NCI-H128 (cell line): ENCODE results near the gene S100A1.

ENCODE experiments used
- DNase-seq: peaks from one replicate; lab custom pipeline; 2025; ENCODE audit not compliant: unreplicated experiment; lab: John Stamatoyannopoulos, UW

The S100A1 gene

GRCh38 chr1:153610334-153610733 is 17.9 kb upstream of the S100A1 start:
- no peak for DNase-seq

GRCh38 chr1:153610811-153611301 is 17.4 kb upstream of the S100A1 start:
- no peak for DNase-seq

- no peak for DNase-seq
Measured at GRCh38 chr1:153611356-153611755, 16.9 kb upstream of the S100A1 start.

GRCh38 chr1:153612111-153612754 is 16.0 kb upstream of the S100A1 start:
- no peak for DNase-seq

GRCh38 chr1:153612755-153613331 is 15.4 kb upstream of the S100A1 start, which contains the start of gene S100A16:
Gene S100A16, minus strand, starts transcription at chr1:153613137. Its CDS starts 4,986 bp downstream, at chr1:153608151.
- DNase-seq: no peak

GRCh38 chr1:153613406-153613805 is 14.8 kb upstream of the S100A1 start:
- no peak for DNase-seq

- DNase-seq: no peak
Measured at GRCh38 chr1:153614189-153614900, 13.9 kb upstream of the S100A1 start.

GRCh38 chr1:153614906-153615305 is 13.3 kb upstream of the S100A1 start:
- no peak for DNase-seq

GRCh38 chr1:153615406-153615805 is 12.8 kb upstream of the S100A1 start:
- DNase-seq: no peak

GRCh38 chr1:153616144-153616916 is 11.9 kb upstream of the S100A1 start, which contains the start of gene S100A14:
Gene S100A14, minus strand, starts transcription at chr1:153616325. Its CDS starts 467 bp downstream, at chr1:153615858.
- no peak for DNase-seq

- no peak for DNase-seq
Measured at GRCh38 chr1:153616917-153617311, 11.3 kb upstream of the S100A1 start.

- DNase-seq: no peak
Measured at GRCh38 chr1:153617663-153618062, 10.6 kb upstream of the S100A1 start.

GRCh38 chr1:153619171-153619570 is 9.1 kb upstream of the S100A1 start:
- no peak for DNase-seq

GRCh38 chr1:153623101-153623500 is 5.1 kb upstream of the S100A1 start:
- no peak for DNase-seq

- no peak for DNase-seq
Measured at GRCh38 chr1:153624965-153625611, 3.1 kb upstream of the S100A1 start.

- no peak for DNase-seq
Measured at GRCh38 chr1:153626477-153626903, 1.7 kb upstream of the S100A1 start.

GRCh38 chr1:153626904-153627714 is 1.1 kb upstream of the S100A1 start, which contains the start of gene S100A13:
Gene S100A13, minus strand, starts transcription at chr1:153627505. Its CDS starts 1,033 bp downstream, at chr1:153626472.
- peak; percentile 84 for DNase-seq

- no peak for DNase-seq
Measured at GRCh38 chr1:153628638-153629342, 556 bp downstream of the S100A1 start.

GRCh38 chr1:153629343-153629665 is 1.1 kb downstream of the S100A1 start:
- no peak for DNase-seq
